Measurements from ENCODE around the gene PFKFB3.

DNA sequence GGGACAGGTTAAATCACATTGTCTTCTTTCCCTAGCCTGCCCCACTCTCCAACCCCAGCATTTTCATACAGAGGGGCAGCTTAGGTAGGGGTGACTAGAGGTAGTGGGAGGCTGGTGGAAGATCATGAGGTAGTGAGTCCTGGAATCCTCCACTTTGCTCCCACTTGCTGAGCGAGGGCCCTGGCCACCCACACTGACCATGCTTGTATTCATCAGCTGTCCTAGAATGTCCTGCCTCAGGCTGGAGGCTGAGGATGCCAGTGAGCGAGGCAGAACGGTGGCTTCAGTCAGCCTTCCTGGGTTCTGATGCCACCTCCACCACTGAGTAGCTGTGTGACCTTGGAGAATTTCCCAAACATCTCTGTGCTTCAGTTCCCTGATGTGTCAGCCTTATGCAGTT is 34.6 kb upstream of the PFKFB3 start:
- TF ChIP-seq, protein P1, sequence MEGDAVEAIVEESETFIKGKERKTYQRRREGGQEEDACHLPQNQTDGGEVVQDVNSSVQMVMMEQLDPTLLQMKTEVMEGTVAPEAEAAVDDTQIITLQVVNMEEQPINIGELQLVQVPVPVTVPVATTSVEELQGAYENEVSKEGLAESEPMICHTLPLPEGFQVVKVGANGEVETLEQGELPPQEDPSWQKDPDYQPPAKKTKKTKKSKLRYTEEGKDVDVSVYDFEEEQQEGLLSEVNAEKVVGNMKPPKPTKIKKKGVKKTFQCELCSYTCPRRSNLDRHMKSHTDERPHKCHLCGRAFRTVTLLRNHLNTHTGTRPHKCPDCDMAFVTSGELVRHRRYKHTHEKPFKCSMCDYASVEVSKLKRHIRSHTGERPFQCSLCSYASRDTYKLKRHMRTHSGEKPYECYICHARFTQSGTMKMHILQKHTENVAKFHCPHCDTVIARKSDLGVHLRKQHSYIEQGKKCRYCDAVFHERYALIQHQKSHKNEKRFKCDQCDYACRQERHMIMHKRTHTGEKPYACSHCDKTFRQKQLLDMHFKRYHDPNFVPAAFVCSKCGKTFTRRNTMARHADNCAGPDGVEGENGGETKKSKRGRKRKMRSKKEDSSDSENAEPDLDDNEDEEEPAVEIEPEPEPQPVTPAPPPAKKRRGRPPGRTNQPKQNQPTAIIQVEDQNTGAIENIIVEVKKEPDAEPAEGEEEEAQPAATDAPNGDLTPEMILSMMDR (conservative IDR thresholded peaks at IDR 0.05; ENCODE audit: low read depth, low read length) = no peak
- TF ChIP-seq, protein P2, sequence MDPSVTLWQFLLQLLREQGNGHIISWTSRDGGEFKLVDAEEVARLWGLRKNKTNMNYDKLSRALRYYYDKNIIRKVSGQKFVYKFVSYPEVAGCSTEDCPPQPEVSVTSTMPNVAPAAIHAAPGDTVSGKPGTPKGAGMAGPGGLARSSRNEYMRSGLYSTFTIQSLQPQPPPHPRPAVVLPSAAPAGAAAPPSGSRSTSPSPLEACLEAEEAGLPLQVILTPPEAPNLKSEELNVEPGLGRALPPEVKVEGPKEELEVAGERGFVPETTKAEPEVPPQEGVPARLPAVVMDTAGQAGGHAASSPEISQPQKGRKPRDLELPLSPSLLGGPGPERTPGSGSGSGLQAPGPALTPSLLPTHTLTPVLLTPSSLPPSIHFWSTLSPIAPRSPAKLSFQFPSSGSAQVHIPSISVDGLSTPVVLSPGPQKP (IDR thresholded peaks at IDR 0.05; ENCODE audit: borderline replicate concordance, low read depth, low read length) = no peak
- no peak for TF ChIP-seq POLR2A (IDR thresholded peaks at IDR 0.05; ENCODE audit: low read depth, low read length)
- TF ChIP-seq MAZ (IDR thresholded peaks at IDR 0.05; ENCODE audit: borderline replicate concordance, low read depth, low read length) = no peak
- TF ChIP-seq SMC3 (IDR thresholded peaks at IDR 0.05; ENCODE audit: low read depth, low read length) = no peak
- TF ChIP-seq CHD1 (IDR thresholded peaks at IDR 0.05; ENCODE audit: low read depth, low read length) = no peak
- TF ChIP-seq FOS (IDR thresholded peaks at IDR 0.05; ENCODE audit: low read depth, low read length) = no peak
- TF ChIP-seq MAFK (IDR thresholded peaks at IDR 0.05; ENCODE audit: low read depth, low read length) = no peak
- no peak for TF ChIP-seq BHLHE40 (IDR thresholded peaks at IDR 0.05; ENCODE audit: low read depth, low read length)
